H1 (cell line): ENCODE data around the gene NDUFAB1. TPM values are rescaled to one million over a fixed set of nuclear protein-coding genes. Genes with fewer than 3 reads are reported as not detected.

ENCODE experiments used
- EP300 ChIP-seq, 2 experiments: IDR thresholded peaks; 1 replicate in 1 of 2; 2 replicates in 1 of 2; pipeline ENCODE4 v1.6.1; 2011 to 2012; ENCODE audit warnings: low read depth in 2 of 2, low read length in 2 of 2, mild to moderate bottlenecking in 2 of 2, borderline replicate concordance in 1 of 2, inconsistent platforms in 1 of 2, moderate library complexity in 1 of 2
- JUN ChIP-seq: IDR thresholded peaks from 2 replicates; pipeline ENCODE4 v1.6.1; 2011; ENCODE audit warnings: low read depth, mild to moderate bottlenecking, improper control_type of control experiment, low read length
- NANOG ChIP-seq: IDR thresholded peaks from 2 replicates; pipeline ENCODE4 v1.6.1; 2011; ENCODE audit warnings: low read length, low read depth, mild to moderate bottlenecking, inconsistent platforms; ENCODE audit not compliant: insufficient read depth, poor library complexity, severe bottlenecking
- polyA plus RNA-seq, 7 experiments: library from polyadenylated mRNA; depleted of rRNA in 3 of 7; stranded (reverse) in 5 of 7; unstranded in 2 of 7; fragments of >200 nt in 5 of 7; fragments of 200-250 nt in 2 of 7; gene quantifications; 1 replicate in 5 of 7; 2 replicates in 1 of 7; 4 replicates in 1 of 7; pipeline versions ENCODE4 v1.2.1 to v1.2.3, GENCODE V29; 2011 to 2013; ENCODE audit warnings: missing spikeins in 2 of 7, mixed read lengths in 2 of 7
- total RNA-seq: library from RNA; stranded (reverse); fragmentation: NEBNext Ultra II Directional; extraction: Animal tissue kit (Norgen Biotek cat#: 25700); gene quantifications from 2 replicates; pipeline ENCODE4 v1.2.1, GENCODE V29; 2021

Gene NDUFAB1
- total and polyA plus RNA-seq, 2 of the 8 experiments (the other 6 are each of a cell fraction or from before 2014, with no cell fraction given), result 135 to 294 TPM

GRCh38 chr16:23554536-23554935 is 41.6 kb downstream of the NDUFAB1 start (continued):
- TF ChIP-seq JUN (no peak), EP300 (IDR thresholded peaks at IDR 0.05; ENCODE audit: borderline replicate concordance in 1 of 2, low read depth in 2 of 2, low read length in 2 of 2) (no peak), NANOG (no peak)
